LoVo (cell line): Measurements from ENCODE around the gene NPAS2.

ENCODE experiments used
- DNase-seq: peaks from one replicate; pipeline ENCODE4 v3.0.0-alpha.2; 2016; ENCODE audit warnings: low spot score

The NPAS2 gene

DNA sequence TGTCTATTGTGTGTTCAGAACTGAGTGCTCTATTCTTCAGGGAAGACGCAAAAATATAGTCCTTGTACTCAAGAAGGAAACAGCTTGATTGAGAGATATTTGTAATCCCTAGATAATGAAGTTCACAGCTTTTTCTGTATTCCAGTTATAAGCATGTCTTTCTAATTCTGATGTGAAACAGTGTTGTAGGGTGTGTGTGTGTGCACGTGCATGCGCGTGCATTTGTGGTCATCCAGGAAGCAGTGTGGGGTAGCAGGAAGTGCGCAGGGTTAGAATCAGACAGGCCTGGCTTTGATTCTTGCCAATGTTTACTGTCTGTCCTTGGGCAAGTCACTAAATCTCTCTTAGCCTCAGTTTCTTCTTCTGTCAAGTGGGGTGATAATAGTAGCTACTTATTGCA lies 87.9 kb downstream of the NPAS2 start:
- DNase-seq: no peak

DNA sequence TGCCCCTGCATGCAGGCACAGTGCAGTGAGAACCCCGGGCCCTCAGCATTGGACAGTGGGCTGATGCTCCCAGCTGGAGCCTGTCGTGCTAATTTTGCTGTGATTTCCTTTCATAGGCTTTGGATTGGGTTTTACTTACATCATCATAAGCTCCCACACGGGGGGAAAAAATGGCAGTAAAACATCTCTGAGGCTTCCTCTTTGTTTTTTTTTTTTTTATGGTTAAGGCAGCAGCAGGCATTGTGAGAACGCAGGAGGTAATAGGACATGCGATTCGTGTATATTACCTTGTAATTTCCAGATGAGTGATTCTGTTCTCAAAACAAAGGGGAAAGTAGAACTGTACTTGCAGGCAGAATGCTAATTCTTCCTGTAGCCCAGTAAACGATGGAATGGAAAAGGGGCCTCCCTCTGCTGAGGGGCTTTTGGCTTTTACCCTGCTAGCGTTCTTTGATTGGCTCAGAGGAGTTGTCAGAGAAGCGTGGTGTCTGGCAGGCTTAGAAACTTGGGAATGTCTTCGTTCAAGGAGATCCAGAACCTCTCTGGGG lies 89.7 kb downstream of the NPAS2 start:
- DNase-seq: no peak

DNA sequence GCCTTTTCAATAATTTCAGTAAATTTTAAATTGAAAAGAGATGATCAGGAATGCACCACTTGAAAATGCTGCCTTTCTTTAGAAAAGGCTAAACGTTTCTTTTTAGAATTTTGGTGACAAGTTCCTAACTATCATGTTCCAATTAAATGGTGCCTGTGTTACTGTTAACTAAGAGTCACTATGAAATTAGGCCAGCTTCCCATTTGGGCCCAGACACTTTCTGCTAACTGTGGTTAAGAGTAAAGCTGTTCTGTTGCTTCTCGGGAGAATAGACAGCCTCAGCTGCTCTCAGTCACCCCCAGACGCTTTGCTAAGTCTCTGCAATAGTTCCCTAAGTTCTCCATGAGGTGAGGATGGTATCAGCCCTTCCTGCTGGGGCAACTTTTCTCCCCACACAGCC lies 90.2 kb downstream of the NPAS2 start:
- DNase-seq: no peak

DNA sequence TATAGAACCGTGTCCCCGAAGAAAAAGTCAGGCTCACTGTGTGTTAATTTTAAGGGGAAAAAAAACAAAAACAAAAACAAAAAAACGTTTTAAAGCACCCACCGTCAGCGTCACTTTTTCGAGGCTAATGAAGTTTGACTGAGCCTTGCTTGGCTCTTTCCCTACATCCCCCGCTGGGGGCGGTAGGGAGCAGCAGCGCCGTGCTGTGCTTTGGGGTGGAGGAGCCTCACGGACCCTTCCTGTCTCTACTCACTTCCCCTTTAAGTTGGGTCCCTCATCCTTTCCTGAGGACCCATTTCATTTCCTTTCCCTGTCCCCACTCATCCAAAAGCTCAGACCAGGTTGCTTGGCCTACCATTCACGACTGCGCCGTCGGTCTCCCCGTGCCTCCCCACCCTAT lies 99.4 kb downstream of the NPAS2 start:
- DNase-seq: no peak

DNA sequence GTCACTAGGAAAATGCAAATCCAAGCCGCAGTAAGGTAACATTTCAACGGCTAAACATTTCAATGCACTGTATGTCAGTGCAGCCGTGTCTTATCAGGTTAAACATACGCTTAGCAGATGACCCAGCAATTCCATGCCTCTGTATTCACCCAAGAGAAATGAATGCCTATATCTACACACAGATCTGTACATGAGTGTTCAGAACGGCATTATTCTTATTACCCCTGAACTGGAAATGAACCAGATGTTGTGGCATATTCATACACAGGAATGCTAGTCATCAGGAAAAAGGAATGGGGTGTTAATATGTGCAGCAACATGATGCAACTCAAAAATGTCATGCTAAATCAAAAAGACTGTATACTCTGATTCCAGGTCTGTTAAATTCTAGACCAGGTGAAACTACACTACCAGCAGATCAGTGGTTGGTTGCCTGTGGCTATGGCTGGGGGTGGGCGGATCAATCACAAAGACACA lies 101.8 kb downstream of the NPAS2 start:
- DNase-seq: no peak

DNA sequence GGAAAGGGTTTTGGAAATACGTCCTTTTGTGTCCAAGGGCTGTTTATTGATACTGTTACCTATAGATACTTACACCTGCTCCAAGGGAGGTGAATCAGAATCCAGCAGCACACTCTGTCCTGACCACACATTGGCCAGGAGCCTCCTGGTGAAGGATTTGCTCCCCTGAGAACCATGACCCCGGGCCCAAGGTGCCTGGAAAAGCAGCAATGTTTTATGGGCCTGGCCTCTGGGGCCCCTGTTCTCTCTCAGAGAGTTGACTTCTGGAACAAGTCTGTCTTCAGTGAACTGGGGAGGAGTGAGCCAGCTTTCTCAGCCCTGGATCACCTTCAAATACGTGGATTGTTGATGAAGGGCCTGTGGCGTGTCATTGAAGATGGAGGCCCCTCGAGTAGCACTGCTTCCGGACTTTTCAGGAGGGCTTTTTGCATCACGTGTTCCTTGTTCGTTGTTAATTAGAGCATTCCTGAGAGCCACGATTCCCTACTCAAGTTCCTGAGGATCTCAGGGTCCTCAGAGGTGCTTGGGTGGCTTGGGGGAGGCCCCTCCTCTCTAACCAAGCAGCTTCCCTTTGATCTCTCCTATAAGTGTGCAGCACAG lies 103.6 kb downstream of the NPAS2 start:
- no peak for DNase-seq

DNA sequence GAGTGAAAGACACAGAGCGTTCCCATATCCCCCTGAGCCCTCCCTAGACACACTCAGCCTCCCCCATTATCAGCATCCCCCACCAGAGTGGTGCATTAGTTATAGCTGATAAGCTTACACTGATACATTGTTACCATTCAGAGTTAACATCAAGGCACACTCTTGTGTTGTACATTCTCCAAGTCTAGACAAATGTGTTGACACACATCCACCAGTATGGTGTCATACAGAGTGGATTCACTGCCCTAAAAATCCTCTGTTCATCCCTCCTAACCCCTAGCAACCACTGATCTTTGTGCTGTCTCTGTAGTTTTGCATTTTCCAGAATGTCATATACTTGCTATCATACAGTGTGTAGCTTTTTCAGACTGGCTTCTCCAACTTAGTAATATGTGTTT lies 104.2 kb downstream of the NPAS2 start:
- DNase-seq: no peak

DNA sequence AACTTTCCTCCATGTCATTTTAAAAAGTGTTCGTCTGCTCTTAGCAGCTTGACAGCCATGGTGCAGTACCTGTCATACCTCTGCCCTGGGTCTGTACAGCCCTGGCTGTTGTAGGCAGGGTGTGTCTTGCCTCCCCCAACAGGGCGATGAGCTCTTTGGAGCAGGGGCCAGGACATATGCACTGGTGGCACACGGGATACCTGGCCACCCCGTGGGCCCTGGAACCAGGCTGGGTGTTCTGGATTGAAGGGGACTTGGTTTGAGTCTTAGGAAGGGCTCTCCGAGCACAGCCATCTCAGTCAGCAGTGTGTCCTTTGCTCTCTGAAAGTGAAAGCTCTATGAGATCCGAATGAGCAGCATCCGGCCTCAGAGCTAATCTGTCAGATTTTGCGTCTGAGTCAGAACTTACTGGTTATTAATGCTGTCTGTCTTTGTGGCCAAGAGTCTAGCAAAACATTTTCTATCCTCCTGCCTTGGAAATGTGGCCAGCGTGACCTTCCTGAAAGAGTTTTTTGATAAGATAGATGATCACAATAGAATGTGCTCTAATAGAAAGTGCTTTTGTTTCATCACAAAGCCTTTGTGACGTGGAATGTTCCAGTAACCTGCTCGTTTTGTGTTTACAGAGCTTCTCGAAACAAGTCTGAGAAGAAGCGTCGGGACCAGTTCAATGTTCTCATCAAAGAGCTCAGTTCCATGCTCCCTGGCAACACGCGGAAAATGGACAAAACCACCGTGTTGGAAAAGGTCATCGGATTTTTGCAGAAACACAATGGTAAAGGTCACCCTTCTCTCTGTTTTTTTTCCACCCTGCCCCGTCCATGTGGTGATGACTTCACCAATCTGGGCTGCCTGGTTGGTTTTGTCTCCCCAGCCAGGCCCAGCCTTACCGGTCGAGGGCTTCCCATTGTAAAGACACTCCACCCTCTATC lies 104.8 kb downstream of the NPAS2 start:
- DNase-seq: no peak

DNA sequence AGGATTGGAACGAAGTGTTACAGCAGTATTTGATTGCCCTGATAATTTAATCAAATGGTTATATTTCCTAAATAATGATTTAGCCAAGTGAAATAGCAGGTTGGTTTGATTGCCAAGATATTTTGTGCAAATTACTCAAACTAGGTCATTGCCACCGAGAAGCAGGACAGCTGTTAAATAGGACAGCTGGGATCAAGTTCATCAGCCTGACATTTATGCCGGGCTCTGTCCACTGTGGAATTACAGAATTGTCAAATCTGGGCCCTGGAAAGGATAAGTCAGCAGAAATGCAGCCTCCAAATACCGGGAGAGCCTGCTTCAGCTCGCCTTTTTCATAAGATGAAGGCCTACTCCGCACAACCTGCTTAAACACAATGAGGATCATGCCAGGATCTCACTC lies 108.3 kb downstream of the NPAS2 start:
- DNase-seq: no peak

DNA sequence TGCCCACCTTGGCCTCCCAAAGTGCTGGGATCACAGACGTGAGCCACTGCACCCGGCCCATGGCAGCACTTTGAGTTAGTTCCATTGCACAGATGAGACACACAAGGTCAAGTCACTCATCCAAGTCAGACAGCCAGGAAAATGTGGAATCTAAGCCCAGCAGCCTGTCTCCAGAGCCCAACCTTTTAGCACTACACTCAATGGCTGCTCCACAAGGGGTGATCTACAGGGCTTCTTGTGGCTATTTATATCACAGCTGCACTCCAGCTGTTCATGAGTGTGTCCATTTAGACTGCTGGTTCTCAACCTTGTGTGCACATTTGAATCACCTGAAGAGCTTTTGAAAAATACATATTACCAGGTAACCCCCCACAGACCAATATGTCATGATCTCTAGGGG lies 109.2 kb downstream of the NPAS2 start:
- DNase-seq: no peak

DNA sequence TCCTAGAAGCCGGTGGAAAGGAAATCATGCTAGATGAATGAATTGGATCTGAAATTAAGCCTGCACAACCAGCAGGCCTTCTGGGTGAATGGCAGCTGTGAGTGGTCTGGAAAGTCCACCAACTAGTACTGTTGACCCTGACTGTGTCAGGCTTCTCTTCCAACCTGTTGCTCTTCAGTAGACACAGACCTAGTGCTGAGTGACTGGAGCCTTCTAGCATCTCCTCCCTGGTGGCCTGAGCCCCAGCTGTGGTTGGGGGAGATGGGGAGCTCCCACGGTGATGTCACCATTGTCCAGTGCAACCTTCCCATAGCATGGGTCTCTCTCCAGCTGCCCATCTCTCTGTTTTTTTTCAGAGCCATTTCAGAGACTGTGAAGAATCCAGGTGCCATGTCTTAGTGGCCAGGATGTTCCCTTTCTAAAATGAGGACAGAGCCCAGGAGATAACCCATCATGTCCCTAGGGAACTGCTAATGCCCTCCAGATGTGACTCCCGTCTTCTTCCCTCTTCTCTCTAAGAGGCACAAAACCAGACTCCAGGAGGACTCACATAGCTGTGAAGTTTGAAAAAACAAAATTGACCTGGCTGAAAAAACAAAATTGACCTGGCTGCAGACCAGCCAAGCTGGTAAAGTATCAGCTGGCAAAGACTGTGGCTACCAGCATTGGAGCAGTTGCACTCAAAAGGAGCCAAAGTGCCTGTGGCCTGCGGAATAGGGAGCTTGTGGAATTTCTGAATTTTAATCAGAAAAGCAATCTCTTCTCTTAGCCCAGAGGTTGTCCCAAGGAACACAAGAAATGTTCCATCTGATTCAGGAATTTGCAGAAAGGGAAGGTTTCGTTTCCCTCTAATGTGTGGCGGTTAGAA lies 114.8 kb downstream of the NPAS2 start:
- DNase-seq: no peak

DNA sequence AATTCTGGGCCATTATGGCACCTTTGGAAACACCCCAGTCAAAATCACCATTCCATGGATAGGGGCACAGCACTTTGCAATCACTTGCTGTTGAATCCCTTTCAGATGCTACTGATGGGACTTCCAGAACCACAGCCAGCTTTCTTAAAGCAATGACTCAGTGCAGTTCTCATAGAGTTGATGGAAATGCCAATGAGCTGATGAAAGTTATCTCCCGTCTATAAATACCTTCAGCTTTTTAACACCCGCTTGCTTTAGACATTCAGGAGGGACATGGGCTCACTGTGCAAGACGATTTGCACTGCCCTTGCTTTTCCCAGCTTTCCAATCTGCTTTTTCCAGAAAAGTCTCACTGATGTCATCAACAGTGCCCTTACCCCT lies 115.4 kb downstream of the NPAS2 start:
- no peak for DNase-seq

DNA sequence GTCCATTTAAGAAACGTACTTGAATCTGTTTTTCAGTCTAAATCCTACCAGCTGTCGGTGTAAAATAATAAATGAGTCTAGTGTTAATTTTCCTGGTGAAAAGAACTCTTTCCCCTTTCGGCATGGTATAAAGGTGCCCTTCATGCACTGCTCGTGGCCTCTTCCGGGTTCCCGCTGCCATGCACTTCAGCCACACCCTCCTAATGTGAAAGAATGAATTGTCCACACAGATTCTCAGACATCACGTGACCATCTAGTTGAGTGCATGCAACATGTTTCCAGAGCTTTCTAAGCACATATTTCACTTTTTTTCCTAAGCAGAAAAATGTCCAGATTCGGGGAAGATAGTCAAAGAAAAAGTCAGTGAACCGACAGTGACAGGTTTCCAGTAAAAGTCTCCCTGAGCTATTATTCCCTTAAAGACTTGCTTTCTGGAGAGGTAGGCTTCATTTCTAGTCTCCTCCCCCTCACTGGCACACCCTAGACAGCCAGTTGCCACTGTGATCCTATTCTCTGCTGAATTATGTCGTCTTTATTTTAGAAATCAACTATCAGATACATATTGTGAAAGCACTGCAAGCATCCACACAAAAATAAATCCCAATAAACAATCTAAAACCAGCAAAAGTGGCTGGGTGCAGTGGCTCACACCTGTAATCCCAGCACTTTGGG lies 116.3 kb downstream of the NPAS2 start:
- DNase-seq: no peak

DNA sequence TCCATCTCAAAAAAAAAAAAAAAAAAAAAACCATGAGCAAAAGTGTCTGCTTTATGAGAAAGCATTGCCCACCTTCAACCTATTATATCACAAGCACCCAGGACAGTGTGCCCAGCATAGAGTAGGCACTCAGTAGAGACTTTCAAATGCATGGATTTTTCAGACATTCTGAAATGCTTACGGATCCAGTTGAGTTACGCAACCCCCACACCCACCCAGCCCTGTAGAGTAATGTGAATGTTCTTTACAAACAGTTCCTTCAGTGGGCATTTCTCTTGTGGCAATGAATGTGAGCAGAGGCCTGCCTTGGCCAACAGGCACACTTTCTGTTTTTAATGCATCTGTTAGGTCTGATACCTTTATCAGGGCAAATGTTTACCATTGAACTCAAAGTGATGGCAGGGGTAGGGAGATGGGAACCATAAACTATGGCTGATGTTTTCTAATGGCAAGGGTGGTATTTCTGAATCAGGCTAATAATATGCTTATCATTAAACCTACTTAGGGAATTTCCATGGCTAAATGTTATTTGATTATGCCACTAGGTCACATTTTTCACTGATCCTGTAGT lies 117.1 kb downstream of the NPAS2 start:
- no peak for DNase-seq

DNA sequence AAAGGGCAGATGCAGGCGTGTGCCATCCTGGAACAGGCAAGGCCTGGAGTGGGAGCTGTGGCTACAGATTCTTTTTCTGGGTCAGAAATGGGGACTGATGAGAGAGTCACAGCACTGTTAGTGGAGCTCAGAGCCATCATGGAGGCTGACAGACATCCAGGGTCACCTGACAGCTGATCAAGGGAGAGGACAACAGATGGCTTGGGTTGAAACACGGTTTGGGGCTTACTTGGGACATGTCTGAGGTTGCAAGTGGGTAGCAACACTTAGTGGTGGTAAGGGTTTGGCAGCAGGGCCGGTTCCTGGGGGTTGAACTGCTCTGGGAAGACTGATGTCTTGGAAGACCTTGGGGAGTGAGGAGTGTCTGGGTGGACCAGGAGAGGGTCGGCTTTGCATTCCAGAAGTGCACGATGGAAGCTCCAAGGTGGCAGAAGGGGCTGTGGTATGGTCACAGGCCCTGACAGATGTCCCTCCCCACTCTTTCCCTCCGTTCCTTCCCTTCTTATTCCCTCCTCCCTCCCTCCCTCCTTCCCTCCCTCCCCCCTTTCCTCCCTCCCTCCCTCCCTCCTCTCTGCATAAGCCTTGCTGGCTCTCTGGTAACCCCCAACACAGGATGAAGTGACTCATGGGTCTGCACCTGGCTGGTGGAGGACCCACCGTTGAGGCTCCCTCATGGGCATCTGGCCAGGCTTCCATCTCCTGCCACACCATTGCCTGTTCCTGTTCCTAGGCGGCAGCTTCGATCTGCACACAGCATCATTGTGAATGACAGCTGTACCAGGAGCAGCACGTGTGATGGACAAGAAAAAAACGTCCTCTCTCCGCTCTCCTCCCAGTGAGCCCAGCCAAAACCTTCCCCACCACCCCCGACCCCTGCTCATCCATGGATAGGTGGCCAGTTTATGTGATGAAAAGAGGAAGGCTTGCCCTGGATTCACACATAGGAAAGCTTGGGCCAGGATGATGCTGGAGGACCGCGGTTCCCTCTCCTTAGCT lies 118.4 kb downstream of the NPAS2 start:
- DNase-seq: no peak

DNA sequence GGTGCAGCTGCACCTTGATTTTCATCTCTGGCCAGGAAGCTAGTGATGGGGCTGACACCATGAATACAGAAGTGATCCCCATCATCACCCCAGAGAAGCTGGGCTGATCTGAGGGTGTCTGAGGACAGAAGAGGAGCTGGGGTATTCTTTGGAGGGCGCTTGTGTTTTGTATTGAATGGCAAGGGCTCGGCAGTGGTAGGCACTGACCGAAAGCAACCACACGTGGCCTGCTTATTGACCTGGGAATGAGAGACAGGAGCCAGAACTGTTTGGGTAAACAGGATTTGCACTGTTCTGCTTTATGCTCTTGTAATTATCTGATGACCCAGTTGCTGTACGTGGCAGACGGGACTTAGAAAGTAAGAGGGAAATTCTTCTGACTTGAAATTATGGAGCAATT lies 119.5 kb downstream of the NPAS2 start:
- no peak for DNase-seq

DNA sequence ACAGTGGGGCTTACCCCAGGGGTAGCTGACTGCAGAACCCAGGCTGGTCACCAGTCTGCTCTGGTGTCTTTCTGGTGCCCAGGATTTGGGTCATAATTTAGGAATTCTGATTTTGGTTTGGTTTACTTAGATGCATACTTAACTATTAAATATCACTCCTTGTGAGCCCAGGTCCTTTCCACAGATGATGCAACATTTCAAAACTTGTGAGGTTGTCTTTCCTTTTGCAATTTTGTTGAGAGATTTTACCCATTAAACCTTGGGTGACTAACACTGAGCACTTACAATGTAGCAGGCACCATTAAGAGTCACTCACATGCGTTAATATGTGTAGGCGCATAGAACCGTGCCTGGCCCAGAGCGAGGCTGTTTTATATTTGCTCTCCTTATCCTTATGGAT lies 120.3 kb downstream of the NPAS2 start:
- no peak for DNase-seq

DNA sequence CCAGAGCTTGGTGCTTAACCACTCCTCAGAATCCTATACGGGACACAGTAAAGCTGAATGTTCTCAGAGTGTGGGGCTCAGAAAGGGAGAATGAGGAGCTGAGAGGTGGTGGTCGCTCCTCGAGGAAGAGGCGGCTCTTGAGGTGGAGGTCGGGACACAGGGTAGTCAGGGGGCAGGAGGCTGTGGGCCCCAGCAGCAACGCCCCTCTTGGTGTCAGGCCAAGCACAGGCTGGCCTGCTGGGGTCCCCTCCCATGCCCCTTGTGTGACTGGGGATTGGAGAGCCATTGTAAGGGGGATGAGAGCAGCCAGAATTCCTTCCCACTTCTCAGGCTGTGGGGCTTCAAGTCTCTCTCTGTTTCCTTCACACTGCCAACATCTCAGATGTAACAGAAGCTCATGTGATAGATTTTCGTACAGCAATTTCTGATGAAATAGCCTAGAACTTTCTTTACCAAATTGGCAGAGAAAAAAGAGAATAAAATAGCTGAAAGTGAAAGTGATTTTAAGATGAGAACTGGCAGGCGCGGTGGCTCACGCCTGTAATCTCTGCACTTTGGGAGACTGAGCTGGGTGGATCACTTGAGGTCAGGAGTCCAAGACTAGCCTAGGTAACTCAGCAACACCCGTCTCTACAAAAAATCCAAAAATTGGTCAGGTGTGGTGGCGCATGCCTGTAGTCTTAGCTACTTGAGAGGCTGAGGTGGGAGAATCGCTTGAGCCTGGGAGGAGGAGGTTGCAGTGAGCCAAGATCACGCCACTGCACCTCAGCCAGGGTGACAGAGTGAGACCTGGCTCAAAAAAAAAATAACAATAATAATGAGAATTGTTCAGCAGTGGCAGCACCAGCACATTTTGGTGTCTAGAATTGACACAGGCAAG lies 121.1 kb downstream of the NPAS2 start:
- DNase-seq: no peak

DNA sequence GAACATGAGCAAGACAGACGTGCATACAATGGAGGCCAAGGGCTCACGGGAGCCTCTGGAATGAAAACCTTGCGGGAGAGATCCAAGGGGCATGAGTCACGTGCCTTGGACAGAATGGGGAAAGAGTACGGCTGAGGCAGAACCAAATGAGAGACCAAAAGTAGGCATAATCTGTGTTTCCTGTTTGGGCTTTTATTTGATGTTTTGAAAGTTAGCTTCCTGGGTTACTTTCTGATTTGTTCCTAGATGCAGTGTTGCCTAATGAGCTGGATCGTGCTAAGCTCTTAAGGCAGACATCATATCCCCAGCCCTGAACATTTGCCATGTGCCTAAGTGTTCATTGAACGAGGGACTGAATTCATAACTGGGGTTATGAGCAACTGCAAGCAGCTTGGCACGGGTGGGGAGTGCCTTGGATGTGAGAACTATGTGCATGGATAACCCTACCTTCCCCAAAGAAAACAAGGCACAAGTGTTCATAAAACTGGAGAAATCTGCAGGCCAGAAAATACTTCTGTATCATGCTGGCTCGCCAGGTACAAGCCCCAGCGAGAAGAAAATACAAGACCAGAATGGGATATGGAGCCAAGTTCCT lies 121.8 kb downstream of the NPAS2 start:
- DNase-seq: no peak
